GM18526 (cell line): ENCODE data around the gene C2orf81.

Experiments used
- POLR2A ChIP-seq: IDR thresholded peaks from 3 replicates; pipeline ENCODE4 v1.6.1; 2011; ENCODE audit not compliant: insufficient read length; ENCODE audit errors: extremely low read depth

The C2orf81 gene

GRCh38 chr2:74444498-74445318 is 23.3 kb upstream of the C2orf81 start:
- TF ChIP-seq POLR2A, result no peak

- peak; percentile 36 for TF ChIP-seq POLR2A
Measured at GRCh38 chr2:74441690-74442482, 20.5 kb upstream of the C2orf81 start, which contains the start of gene RTKN. Gene RTKN, minus strand, starts transcription at chr2:74441937. Its CDS starts 121 bp downstream, at chr2:74441816.

- TF ChIP-seq POLR2A, result no peak
Measured at GRCh38 chr2:74441170-74441689, 19.8 kb upstream of the C2orf81 start.

GRCh38 chr2:74440378-74441169 is 19.2 kb upstream of the C2orf81 start:
- peak; percentile 39 for TF ChIP-seq POLR2A

- no peak for TF ChIP-seq POLR2A
Measured at GRCh38 chr2:74439803-74440377, 18.5 kb upstream of the C2orf81 start.

- no peak for TF ChIP-seq POLR2A
Measured at GRCh38 chr2:74439373-74439772, 18.0 kb upstream of the C2orf81 start.

- no peak for TF ChIP-seq POLR2A
Measured at GRCh38 chr2:74438248-74438647, 16.8 kb upstream of the C2orf81 start.

GRCh38 chr2:74436848-74437695 is 15.7 kb upstream of the C2orf81 start:
- TF ChIP-seq POLR2A, result no peak

GRCh38 chr2:74436111-74436805 is 14.8 kb upstream of the C2orf81 start:
- no peak for TF ChIP-seq POLR2A

- TF ChIP-seq POLR2A, result no peak
Measured at GRCh38 chr2:74430502-74430901, 9.1 kb upstream of the C2orf81 start.

- TF ChIP-seq POLR2A, result no peak
Measured at GRCh38 chr2:74429487-74430451, 8.3 kb upstream of the C2orf81 start.

- no peak for TF ChIP-seq POLR2A
Measured at GRCh38 chr2:74428675-74429074, 7.3 kb upstream of the C2orf81 start.

GRCh38 chr2:74427551-74427950 is 6.1 kb upstream of the C2orf81 start:
- no peak for TF ChIP-seq POLR2A
